ENCODE measurements around the gene PGAP6. TPM values are rescaled to one million over a fixed set of nuclear protein-coding genes. Genes with fewer than 3 reads are reported as not detected.

The PGAP6 gene
- total RNA-seq, 4 donors from 2014 or later, result 13.8 to 30.0 (median 19.4) TPM

GRCh38 chr16:414395-415169, 32.8 kb upstream of the PGAP6 start:
- WGBS, 2 donors, result 79 to 87% methylated on average over 21 of the region's 21 CpGs
- DNase-seq (ENCODE audit: low spot score in 2 of 2), result no peak
- TF ChIP-seq POLR2A (IDR thresholded peaks at IDR 0.05) (no peak), CTCF (IDR thresholded peaks at IDR 0.05) (no peak)
- H3K4me3 ChIP-seq (ENCODE audit: low read depth, poor library complexity, severe bottlenecking), result no peak overlapping the region
- intact Hi-C loops (cut with DNase I; ENCODE audit: low total_unique reads), result no loop called here

GRCh38 chr16:411576-412265, 29.9 kb upstream of the PGAP6 start:
- intact Hi-C loops (cut with DNase I; ENCODE audit: low total_unique reads), result no loop called here
- 91 to 94% methylated on average over 22 to 26 of the region's 26 CpGs for WGBS, 2 donors
- DNase-seq (ENCODE audit: low spot score in 2 of 2), result no peak
- TF ChIP-seq POLR2A (IDR thresholded peaks at IDR 0.05), result no peak
- no peak for TF ChIP-seq CTCF (IDR thresholded peaks at IDR 0.05)
- no peak overlapping the region for H3K4me3 ChIP-seq (ENCODE audit: low read depth, poor library complexity, severe bottlenecking)

- 93% methylated on average over 33 to 34 of the region's 36 CpGs for WGBS, 2 donors
- DNase-seq (ENCODE audit: low spot score in 2 of 2), result no peak
- TF ChIP-seq CTCF (IDR thresholded peaks at IDR 0.05) (no peak), POLR2A (IDR thresholded peaks at IDR 0.05) (no peak)
- intact Hi-C loops (cut with DNase I; ENCODE audit: low total_unique reads), result no loop called here
- H3K4me3 ChIP-seq (ENCODE audit: low read depth, poor library complexity, severe bottlenecking), result no peak overlapping the region
Observed at GRCh38 chr16:410516-411178, 28.9 kb upstream of the PGAP6 start.

- intact Hi-C loops (cut with DNase I; ENCODE audit: low total_unique reads), result no loop called here
- no peak overlapping the region for H3K4me3 ChIP-seq (ENCODE audit: low read depth, poor library complexity, severe bottlenecking)
- WGBS, 2 donors, result 84 to 87% methylated on average over 14 of the region's 16 CpGs
- TF ChIP-seq CTCF (IDR thresholded peaks at IDR 0.05), result no peak
- TF ChIP-seq POLR2A (IDR thresholded peaks at IDR 0.05), result no peak
- DNase-seq (ENCODE audit: low spot score in 2 of 2), result no peak
Observed at GRCh38 chr16:407253-407652, 25.5 kb upstream of the PGAP6 start.

- DNase-seq (ENCODE audit: low spot score in 2 of 2), result no peak
- no peak overlapping the region for H3K4me3 ChIP-seq (ENCODE audit: low read depth, poor library complexity, severe bottlenecking)
- 82 to 87% methylated on average over 24 to 27 of the region's 27 CpGs for WGBS, 2 donors
- intact Hi-C loops (cut with DNase I; ENCODE audit: low total_unique reads), result no loop called here
- TF ChIP-seq POLR2A (IDR thresholded peaks at IDR 0.05) (no peak), CTCF (IDR thresholded peaks at IDR 0.05) (no peak)
Observed at GRCh38 chr16:405548-406506, 24.0 kb upstream of the PGAP6 start.

Data from lower leg skin (tissue), 4 donors.